HG02973 (cell line): Measurements from ENCODE around the gene CSTF2T.

Experiments used
- ATAC-seq: cut with Tn5 transposase; IDR thresholded peaks from one replicate; pipeline ENCODE4 v1.9.1; 2021; ENCODE audit warnings: moderate library complexity; ENCODE audit not compliant: unreplicated experiment

The CSTF2T gene

GRCh38 chr10:51651063-51651462, 48.3 kb downstream of the CSTF2T start:
- no peak for ATAC-seq

- no peak for ATAC-seq
Observed at GRCh38 chr10:51649064-51649463, 50.3 kb downstream of the CSTF2T start.
